ENCODE results near the gene KIRREL3. TPM values are rescaled to one million over a fixed set of nuclear protein-coding genes. Genes with fewer than 3 reads are reported as not detected.

The KIRREL3 gene
- total RNA-seq, 2 experiments from 2014 or later, result not detected

DNA sequence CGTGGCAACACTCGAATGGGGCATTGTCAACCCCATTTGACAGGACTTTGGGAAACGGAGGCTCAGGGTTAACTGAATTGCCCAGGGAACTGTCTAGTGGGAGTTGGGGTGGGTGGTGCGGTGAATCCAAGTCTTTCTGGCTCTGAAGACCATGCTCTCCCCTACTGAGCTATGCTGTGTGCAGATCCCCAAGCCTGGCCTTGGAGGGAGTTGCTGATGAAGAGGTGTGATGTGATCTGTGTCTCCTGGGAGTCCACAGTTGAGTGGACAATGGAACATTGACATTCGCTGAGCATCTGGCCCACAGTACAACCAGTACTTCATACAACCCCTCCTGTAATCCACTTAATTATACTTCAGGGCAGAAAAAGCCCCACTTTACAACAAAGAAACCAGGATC is 472.9 kb downstream of the KIRREL3 start:
- no peaks in the 10 kb centered on the region for H3K9me3 Mint-ChIP-seq (ENCODE audit: insufficient read depth)
- no peak overlapping the region for H3K4me3 Mint-ChIP-seq
- H3K27me3 Mint-ChIP-seq (ENCODE audit: low read depth), result no peaks in the 10 kb centered on the region
- H3K27ac Mint-ChIP-seq, result no peak overlapping the region
- no peaks in the 10 kb centered on the region for H3K4me1 Mint-ChIP-seq (ENCODE audit: low read depth)
- no peaks in the 10 kb centered on the region for H3K36me3 Mint-ChIP-seq (ENCODE audit: low read depth)
- DNase-seq (no peak), ATAC-seq (no peak)
- POLR2A ChIA-PET, result no interaction called here
- CTCF ChIA-PET, result interaction anchor here (0.9 kb wide), 1 partner anchor 47 kb away, joined by 3 read pairs; no protein-coding TSS in a partner anchor

DNA sequence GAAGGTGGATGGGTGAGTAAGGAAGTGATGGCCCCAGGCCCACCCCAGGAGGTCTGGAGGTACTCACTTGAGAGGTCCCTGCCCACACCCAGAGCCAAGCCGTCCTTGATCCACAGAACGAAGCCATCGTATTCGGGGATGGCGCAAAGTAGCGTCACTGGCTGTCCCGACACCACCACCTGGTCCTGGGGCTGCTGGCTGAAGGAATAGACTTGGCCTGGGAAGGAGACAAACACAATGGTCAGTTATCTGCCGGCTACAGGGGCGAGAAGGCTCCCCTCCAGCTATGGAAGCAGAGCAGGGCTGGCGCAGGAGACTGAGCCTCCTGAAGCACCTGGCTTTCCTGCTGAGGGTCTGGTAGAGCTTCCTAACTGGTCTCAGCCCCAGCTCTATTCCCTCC is 474.1 kb downstream of the KIRREL3 start:
- Mint-ChIP-seq H3K36me3 (ENCODE audit: low read depth) (no peaks in the 10 kb centered on the region), H3K9me3 (ENCODE audit: insufficient read depth) (no peaks in the 10 kb centered on the region), H3K27ac (no peak overlapping the region), H3K4me1 (ENCODE audit: low read depth) (no peaks in the 10 kb centered on the region), H3K4me3 (no peak overlapping the region), H3K27me3 (ENCODE audit: low read depth) (no peaks in the 10 kb centered on the region)
- CTCF ChIA-PET, result no interaction called here
- ATAC-seq (no peak), DNase-seq (no peak)
- POLR2A ChIA-PET, result no interaction called here

DNA sequence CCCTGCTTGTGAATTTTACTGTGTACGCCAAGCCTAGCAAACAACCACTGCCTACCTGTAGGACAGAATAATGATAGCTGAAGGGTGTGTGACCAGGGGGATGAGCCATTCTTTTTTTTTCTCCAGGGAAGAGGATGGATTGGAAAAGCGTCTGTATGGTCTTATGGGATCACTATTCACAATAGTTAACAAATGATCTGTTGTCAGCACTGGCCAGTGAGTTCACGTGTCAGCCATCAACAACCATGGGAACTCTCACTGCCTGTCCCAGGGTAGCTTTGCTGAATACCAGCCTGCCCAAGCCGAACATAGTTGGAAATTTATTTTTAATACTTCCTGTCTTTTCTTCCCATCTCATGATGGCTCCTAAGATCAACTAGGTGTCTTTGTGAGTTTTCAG is 474.9 kb downstream of the KIRREL3 start:
- DNase-seq, result no peak
- Mint-ChIP-seq H3K9me3 (ENCODE audit: insufficient read depth) (no peaks in the 10 kb centered on the region), H3K4me1 (ENCODE audit: low read depth) (no peaks in the 10 kb centered on the region), H3K4me3 (no peak overlapping the region), H3K27me3 (ENCODE audit: low read depth) (no peaks in the 10 kb centered on the region), H3K27ac (no peak overlapping the region), H3K36me3 (ENCODE audit: low read depth) (no peaks in the 10 kb centered on the region)
- ATAC-seq, result no peak
- CTCF ChIA-PET, result no interaction called here
- POLR2A ChIA-PET, result no interaction called here

DNA sequence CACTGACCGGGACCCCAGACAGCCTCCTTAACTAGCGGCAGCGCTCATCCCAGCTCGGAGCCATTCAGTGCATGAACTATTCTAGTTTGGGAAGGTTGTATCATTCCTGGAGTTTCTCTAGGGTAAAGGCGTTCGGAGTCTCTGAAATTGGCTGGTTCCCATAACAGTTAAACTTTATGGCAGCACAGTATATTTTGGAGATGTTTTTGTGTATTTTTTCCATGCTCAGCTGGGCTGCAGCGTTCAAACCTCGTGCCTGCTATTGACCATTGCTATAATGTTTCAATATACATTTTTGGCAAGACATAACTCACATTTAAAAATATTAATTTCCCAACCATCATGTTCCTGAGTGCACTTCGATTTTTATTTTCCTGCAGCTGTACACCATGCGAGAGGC is 475.4 kb downstream of the KIRREL3 start:
- no peak overlapping the region for H3K4me3 Mint-ChIP-seq
- no peaks in the 10 kb centered on the region for H3K27me3 Mint-ChIP-seq (ENCODE audit: low read depth)
- DNase-seq (no peak), ATAC-seq (no peak)
- ChIA-PET CTCF (interaction anchor here (0.8 kb wide), 1 partner anchor 44 kb away, joined by 3 read pairs; no protein-coding TSS in a partner anchor), POLR2A (no interaction called here)
- H3K9me3 Mint-ChIP-seq (ENCODE audit: insufficient read depth), result no peaks in the 10 kb centered on the region
- H3K27ac Mint-ChIP-seq, result no peak overlapping the region
- H3K36me3 Mint-ChIP-seq (ENCODE audit: low read depth), result no peaks in the 10 kb centered on the region
- no peaks in the 10 kb centered on the region for H3K4me1 Mint-ChIP-seq (ENCODE audit: low read depth)

DNA sequence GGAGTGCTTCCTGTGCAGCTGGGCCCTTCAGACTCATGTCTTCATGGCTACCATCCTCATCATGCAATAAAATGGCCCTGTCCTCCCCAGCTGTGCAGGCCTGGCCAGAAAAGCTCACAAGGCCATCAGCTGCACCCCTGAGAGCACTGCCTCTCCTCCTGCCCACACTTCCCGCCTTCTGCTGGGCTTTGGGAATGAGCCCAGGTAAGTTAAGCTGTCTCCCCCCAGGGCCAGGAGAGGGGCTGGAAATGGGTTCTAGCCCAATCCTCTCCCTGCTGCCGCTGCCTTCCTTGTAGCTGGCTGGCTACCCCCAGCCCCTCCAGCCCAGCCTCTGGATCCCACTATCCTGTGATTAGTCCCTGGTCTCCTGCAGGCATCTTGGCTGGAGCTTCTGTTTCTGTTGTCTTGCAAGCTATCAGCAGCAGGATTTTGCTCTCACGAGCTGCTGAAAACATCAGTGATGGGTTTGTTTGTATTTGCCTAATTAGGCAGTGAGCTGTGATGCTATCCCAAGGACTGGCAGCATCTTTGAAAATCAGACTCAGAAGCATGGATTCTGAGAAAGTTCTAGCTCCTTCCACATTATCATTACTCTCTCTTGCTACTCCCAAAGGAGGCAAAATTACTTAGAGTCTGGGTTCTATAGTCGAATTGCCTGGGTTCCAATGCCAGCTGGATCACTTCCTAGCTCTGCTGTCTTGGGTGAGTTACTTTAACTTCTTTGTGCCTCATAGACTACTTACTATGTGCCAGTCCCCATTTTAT is 476.9 kb downstream of the KIRREL3 start:
- POLR2A ChIA-PET, result no interaction called here
- CTCF ChIA-PET, result no interaction called here
- no peaks in the 10 kb centered on the region for H3K9me3 Mint-ChIP-seq (ENCODE audit: insufficient read depth)

DNA sequence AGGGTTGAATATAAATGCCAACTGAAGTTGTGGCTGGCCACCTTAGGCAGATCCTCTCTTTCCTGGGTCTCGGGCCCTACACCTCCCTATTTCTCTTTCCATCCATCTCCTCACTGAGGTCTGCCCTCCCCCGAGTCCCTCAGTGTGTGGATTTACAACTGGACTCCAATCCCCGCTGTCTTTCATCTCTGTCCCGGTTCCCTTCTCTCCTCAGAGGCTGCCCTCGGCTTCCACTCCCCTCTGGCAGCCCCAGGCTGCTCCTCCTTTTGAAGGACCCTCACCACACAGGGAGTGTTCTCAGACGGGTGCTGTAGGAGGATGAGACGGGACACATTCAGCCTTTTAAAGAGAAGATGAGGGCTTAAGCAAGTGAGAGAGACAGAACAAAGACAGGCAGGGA is 478.0 kb downstream of the KIRREL3 start:
- CTCF ChIA-PET, result no interaction called here

More for the DNA sequence above, 476.9 kb downstream of the KIRREL3 start:
- ATAC-seq, result no peak
- Mint-ChIP-seq H3K36me3 (ENCODE audit: low read depth) (no peaks in the 10 kb centered on the region), H3K27me3 (ENCODE audit: low read depth) (no peaks in the 10 kb centered on the region), H3K4me1 (ENCODE audit: low read depth) (no peaks in the 10 kb centered on the region), H3K27ac (no peak overlapping the region), H3K4me3 (no peak overlapping the region)
- DNase-seq, result no peak

DNA sequence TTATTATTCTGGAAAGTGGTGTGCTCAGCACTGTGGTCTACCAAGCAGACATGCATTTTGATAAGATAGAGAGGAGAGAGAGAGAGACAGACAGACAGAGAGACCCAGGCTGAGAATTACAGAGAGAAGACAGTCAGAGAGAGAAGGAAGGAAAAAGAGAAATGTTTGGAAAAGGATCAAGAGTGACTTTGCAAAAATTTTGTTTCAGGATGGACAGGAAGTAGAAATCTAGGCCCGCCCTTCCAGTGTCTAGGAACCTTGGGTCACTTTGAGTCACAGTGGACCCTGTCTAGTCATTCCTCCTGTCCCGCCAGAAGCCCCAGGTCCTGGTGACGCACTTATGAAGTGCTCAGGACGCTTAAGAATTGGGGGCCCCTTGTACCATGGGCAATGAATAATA is 478.4 kb downstream of the KIRREL3 start:
- Mint-ChIP-seq H3K27me3 (ENCODE audit: low read depth) (no peaks in the 10 kb centered on the region), H3K4me1 (ENCODE audit: low read depth) (no peaks in the 10 kb centered on the region), H3K36me3 (ENCODE audit: low read depth) (no peaks in the 10 kb centered on the region), H3K9me3 (ENCODE audit: insufficient read depth) (no peaks in the 10 kb centered on the region), H3K4me3 (no peak overlapping the region), H3K27ac (no peak overlapping the region)
- DNase-seq (no peak), ATAC-seq (no peak)
- CTCF ChIA-PET, result no interaction called here
- POLR2A ChIA-PET, result no interaction called here

More for the DNA sequence above, 478.0 kb downstream of the KIRREL3 start:
- Mint-ChIP-seq H3K4me3 (no peak overlapping the region), H3K4me1 (ENCODE audit: low read depth) (no peaks in the 10 kb centered on the region), H3K27ac (no peak overlapping the region), H3K36me3 (ENCODE audit: low read depth) (no peaks in the 10 kb centered on the region), H3K9me3 (ENCODE audit: insufficient read depth) (no peaks in the 10 kb centered on the region), H3K27me3 (ENCODE audit: low read depth) (no peaks in the 10 kb centered on the region)
- no peak for DNase-seq
- POLR2A ChIA-PET, result no interaction called here
- no peak for ATAC-seq

DNA sequence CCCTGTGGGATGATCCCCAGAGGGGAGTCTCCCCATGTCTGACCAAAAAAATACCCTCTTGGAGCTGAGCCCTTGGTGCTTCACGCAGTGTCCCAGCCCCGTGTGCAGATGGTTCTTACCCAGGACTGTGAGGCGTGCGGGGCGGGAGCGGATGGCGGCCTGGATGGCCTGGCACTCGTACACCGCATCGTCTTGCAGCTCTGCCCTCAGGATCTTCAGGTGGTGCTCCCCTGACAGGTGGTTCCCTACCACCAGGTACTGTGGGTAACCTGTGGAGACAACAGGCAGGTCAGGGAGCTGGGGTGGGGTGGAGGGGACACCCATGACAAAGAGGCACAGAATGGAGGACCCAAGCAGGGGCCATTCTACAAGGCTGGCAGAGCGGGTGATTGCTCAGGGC is 479.4 kb downstream of the KIRREL3 start:
- Mint-ChIP-seq H3K4me1 (ENCODE audit: low read depth) (no peaks in the 10 kb centered on the region), H3K36me3 (ENCODE audit: low read depth) (no peaks in the 10 kb centered on the region), H3K4me3 (no peak overlapping the region), H3K27me3 (ENCODE audit: low read depth) (no peaks in the 10 kb centered on the region), H3K9me3 (ENCODE audit: insufficient read depth) (no peaks in the 10 kb centered on the region), H3K27ac (no peak overlapping the region)
- ATAC-seq, result no peak
- no peak for DNase-seq
- POLR2A ChIA-PET, result no interaction called here
- CTCF ChIA-PET, result no interaction called here

DNA sequence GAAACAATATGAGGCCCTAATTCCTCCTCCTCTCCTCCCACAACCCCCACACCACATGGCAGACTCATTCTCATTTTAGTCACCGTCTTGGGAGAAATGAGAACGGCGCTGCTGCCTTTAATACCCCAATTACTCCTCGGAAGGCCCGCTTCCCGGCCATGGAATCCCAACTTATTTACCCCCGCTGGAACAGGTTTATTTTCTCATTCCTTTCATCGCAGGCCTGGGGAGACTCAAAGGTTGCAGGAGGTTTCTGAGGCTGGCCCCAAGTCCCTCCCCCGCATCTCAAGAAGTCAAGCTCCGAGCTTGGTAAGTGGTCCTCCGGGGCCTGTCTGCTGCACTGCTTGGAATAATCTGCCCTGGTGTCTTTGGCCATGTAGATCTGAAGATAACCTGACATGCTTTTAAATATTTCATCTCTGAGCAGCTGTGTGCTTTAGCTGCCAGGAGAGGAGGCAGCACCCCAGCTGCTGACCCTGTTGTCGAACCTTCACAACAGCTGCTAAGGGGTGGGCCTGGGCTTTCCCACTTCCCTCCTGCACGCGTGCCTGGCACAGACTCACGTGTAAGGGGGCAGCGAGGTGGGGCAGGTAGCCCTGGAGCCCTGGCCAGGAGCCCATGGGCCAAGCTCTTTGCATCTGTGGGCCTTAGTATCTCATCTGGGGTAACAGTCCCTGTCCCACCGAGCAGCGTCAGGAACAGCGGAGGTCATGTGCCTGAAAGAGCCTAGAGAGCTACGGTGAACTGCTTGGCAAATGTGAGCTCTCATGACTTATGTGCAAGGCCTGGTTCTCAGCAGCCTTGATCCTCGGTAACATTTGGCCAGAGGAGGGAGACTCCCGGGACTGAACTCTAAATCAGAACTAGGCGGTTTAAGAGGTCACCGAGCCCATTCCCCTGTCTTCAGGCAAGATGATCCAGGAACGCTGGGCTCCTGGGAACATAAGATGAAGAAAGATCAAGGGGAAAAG is 480.5 kb downstream of the KIRREL3 start:
- ChIA-PET POLR2A (no interaction called here), CTCF (no interaction called here)
- ATAC-seq (no peak), DNase-seq (no peak)
- Mint-ChIP-seq H3K4me3 (no peak overlapping the region), H3K9me3 (ENCODE audit: insufficient read depth) (no peaks in the 10 kb centered on the region), H3K36me3 (ENCODE audit: low read depth) (no peaks in the 10 kb centered on the region), H3K27ac (no peak overlapping the region), H3K27me3 (ENCODE audit: low read depth) (no peaks in the 10 kb centered on the region), H3K4me1 (ENCODE audit: low read depth) (no peaks in the 10 kb centered on the region)

DNA sequence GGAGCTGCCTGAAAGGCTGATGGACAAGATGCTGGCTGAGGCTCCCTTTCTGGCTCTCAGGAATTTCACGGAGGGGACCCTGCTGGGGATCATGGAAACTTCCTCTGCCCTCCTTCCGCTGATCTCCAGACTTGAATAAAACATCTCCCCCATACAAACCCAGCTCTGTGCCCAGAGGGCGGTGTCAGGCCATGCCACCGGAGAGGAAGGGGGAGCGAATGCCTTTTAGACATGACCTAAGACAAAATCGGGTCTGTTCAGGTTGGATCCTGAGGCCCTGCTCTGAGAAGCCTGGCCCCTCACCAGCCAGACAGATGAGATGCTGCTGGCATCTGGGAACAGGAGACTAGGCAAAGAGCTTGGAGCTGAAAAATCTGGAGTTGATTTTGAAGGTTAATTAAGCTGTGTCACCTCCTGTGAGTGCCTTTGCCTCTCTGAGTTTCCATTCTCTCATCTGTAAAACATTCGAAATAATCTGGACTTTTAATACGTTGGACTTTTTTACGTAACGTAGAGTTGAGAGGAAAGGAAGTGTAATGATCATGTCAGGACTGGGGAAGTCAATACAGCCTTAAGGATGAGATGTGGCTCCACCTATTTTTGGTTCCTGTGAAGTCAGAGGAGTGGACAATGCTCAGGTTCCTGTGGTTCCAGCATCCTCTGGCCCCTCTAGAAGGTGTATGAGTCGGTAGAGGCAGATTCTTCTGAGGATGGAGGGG is 481.4 kb downstream of the KIRREL3 start:
- Mint-ChIP-seq H3K4me1 (ENCODE audit: low read depth) (no peaks in the 10 kb centered on the region), H3K36me3 (ENCODE audit: low read depth) (no peaks in the 10 kb centered on the region), H3K9me3 (ENCODE audit: insufficient read depth) (no peaks in the 10 kb centered on the region), H3K27me3 (ENCODE audit: low read depth) (no peaks in the 10 kb centered on the region), H3K27ac (no peak overlapping the region), H3K4me3 (no peak overlapping the region)
- ChIA-PET CTCF (no interaction called here), POLR2A (no interaction called here)
- DNase-seq (no peak), ATAC-seq (no peak)

DNA sequence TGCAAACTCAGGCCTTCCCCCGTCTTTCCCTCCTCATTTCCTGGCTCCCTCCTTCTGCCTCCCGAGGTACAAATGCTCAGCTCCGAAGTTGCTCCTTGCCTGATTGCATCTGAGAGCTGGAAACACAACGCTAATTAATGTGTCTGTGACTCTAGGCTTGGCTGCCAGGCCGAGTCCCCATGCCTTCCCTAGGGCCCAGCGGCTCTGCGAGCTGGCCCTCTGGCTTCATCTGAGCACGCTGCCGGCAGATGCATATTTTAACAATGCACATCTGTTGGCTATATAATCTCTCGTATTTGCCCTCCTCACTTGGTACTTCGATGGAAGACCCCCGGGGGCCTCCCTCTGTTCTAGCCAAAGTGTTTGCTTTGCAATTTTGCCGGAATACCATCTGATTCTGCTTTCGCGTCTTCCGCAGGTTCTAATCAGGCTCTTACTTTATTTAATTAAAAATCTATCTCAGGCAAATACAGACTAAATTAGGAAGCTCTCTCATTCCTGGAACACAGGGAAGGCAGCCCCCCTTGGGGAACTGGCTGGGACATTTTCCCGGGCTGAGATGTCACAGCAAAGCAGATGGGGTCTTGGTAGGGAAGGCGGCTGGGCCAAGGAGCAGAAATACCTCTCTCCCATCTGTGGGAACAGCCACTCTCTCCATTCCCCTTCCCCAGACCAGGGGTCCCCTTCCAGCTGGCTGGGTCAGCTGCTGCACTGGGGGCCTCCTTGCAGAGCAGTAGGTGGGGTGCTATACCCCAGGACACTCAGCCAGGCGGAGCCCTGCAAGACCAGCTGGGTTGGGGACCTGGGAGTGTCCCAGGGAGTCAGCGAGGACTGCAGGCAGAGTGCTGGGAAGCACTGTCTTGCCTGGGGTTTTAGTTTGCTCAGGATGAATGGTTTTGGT is 482.2 kb downstream of the KIRREL3 start:
- Mint-ChIP-seq H3K27me3 (ENCODE audit: low read depth) (no peaks in the 10 kb centered on the region), H3K27ac (no peak overlapping the region), H3K36me3 (ENCODE audit: low read depth) (no peaks in the 10 kb centered on the region), H3K9me3 (ENCODE audit: insufficient read depth) (no peaks in the 10 kb centered on the region), H3K4me1 (ENCODE audit: low read depth) (no peaks in the 10 kb centered on the region), H3K4me3 (no peak overlapping the region)
- ChIA-PET POLR2A (interaction anchor here (0.8 kb wide), 1 partner anchor 38 kb away, joined by 3 read pairs; no protein-coding TSS in a partner anchor), CTCF (no interaction called here)
- no peak for ATAC-seq
- no peak for DNase-seq

Data from activated CD8-positive, alpha-beta T cell treated with anti-CD3 and anti-CD28 coated beads, Interleukin-2, amount 10 ng/mL, durations not matched to agents 7 days and 5 days (primary cell).